Muscle of back (tissue), 11 donors: ENCODE data around the gene CMIP. TPM values are rescaled to one million over a fixed set of nuclear protein-coding genes. Genes with fewer than 3 reads are reported as not detected.

Source experiments
- DNase-seq, 3 donors: peaks; one replicate each; pipeline versions ENCODE4 v3.0.0 to v3.0.0-alpha.2; 2013
- polyA plus RNA-seq, 10 donors: library from polyadenylated mRNA; unstranded; fragments of 120-200 nt; gene quantifications; one replicate each; pipeline ENCODE4 v1.2.1, GENCODE V29; 2013; ENCODE audit not compliant: insufficient read length in 10 of 10

CMIP gene
- polyA plus RNA-seq, 10 donors, result 12.9 to 24.2 (median 16.3) TPM

DNA sequence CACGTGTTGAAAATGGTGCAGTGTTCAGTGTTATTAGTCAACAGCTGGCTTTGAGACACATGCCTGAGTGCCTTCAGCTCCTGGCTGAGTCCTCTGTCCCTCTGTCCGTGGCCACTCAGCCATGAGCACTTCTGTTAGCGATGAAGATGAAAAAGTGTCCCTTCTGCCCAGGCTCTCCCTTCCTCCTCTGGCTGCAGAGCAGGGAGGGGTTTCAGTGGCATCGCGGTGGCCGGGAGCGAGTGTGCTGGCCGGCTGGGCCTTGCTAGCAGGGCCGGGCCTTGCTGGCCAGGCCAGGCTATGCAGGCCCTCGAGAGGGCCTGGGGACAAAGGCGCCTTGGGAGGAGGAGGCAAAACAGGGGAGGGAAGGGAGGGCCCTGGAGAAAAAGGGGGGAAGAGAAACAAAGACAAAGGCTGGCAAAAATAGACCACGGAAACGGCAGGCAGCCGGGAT lies 47.7 kb downstream of the CMIP start:
- no peak for DNase-seq

DNA sequence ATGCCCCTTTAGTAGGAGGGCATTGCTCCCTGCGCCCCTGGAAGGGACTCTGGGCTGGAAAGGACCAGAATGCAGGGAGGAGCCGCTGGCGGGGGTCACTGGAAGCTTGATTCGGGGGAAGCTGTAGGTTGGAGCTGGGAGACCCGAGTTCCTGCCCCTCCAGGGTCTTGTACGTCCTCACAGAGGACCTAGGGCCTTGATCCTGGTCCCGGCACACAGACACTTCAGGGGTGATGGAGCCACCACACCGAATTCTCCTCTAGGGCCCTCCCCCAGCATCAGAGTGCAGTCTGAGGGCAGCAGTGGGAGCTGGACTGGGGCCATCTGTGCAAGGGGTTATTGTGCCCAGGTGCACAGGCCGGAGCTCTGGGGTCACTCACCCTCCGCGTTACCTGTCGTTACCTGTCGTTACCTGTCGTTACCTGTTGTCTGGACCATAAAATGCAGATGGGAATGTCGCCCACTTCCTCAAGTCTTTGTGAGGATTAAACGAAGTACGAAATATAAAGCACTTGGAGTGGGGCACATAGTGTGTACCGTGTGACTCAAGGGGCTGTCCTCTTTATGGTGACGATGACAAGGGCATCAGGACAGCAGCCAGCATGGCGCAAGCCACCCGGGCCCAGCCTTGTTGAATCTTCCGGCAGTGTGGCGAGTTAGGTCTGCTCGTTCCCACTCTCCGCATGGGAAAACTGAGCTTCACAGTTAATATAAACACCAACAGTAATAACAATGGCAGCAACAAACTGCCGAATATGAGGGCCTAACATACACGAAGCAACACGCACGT lies 48.6 kb downstream of the CMIP start:
- DNase-seq, result no peak

DNA sequence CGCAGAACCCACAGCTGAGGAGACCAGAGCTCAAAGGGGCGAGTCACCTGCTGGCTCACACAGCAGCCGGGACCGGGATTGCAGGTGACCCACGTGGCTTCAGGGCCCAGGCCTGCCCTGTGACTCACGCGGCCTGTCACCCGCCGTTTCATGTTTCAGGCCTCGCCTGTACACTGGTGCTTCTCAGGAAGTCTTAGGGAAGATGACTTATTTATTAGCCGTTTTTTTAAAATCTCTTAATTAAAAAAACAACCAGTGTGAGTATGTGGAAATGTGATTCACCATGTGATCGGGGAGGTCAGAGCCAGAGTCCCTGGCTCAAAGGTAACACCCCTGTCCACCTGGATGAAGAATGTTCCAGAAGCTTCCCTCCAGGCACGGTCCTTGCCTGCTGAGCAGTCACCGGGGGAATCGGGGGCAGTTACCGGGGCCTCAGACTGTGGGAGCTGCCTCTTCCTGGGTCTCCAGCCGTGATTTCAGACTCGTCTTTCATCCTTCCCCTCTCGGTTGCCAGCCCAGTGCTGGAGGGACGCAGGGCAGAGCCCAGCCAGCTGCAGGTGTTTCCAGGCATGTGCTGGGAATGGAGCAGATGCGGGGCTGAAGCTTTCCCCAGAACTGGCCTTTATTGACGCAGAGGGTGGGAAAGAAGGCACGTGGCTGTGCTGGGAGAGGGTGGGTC lies 49.3 kb downstream of the CMIP start:
- DNase-seq, result peak in 1 of 3 donors; percentile 59

DNA sequence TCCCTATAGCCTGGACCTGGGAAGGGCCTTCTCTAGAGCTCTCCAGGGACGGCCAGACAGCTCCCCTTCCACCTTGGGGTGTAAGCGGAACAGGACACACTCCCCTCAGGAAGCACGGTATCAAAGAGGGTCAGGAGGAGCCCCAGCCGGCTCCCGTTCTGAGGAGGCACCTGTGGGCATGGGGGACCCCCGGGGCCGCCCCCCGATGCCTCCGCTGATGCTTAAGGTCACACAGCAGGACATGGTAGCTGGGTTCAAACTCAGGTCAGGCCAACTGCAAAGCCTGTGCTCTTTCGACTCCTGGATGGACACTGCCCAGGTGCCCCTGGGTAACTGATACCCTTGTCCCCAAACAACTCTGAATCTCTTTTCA lies 49.8 kb downstream of the CMIP start:
- no peak for DNase-seq

DNA sequence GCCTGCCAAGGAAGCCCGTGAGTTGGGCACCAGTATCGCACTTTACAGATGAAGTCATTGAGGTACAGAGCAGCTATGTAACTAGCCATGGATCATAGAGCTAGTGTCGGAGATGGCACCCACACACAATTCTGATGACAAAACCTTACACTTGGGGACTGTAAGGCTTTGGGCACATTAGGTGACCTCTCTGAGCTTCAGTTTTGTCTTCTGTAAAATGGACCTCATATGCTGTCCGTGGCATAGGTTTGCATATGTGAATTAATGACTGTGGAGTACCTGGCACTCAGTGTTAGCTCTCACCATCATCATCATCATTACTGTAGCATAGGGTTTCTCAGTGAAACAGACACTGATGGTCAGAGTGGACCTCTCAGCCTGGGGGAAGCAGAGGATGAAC lies 50.3 kb downstream of the CMIP start:
- no peak for DNase-seq

DNA sequence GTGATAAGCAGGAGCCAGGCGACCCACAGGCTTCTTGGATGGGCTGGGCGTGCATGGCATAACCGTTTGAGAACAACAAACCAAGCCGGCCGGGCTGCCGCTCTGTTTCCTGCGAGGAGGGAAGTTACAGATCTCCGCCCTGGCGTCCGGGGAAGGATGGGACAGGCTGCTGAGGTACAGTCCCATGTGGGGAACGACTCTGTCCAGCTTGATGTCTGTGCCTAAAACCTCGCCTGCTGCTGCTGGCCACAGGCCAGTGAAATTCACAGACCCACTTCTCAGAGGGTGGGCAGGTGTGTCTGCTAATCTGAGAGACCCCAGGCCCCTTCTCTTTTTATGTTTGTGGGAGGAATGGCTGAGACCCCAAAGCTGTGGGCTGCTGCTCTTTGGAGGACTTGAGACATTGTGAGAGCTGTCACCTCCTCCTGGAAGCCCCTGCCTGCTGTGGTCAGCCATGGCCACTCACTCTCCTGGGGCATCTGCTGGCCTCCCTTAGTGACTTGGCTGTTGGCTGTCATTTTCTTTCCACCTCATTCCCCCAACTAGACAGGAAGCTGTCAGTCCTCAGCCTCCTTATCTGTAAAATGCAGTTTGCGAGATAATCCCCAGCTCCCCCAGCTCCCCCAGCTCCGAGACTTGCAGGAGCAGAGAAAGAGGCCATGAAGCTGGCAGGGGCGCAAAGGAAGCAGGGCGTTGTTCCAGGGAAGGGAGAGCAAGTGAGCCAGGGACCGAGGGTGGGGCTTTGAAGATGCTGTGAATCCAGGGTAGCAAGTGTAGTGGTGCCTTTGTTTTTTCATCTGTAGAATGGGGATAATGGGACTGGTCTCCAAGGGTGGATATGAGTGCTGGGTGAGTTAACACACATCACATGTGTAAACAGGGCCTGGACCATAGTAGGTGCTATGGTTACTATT lies 51.0 kb downstream of the CMIP start:
- DNase-seq, result no peak

- DNase-seq, result no peak
These were observed 51.7 kb downstream of the CMIP start for GRCh38 chr16:81496321-81496720.

DNA sequence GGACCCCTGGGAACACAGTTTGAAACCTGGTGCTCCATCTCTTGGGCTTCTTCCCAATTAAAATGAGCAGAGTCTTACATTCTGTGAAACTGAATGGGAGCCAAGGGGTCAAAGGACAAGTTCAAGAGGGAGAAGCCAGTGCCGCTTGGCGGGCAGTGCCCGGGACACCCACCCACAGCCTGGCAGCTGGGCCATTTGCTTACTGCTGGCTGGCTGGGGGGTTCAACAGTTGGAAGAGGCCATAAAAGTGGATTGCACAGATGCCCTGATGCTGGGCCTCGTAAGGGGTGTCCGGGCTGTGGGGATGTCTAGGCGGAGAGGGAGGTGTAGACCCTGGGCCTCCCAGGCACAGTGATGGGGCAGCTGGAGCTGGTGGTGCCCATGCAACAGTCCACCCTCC lies 52.1 kb downstream of the CMIP start:
- DNase-seq, result no peak

DNA sequence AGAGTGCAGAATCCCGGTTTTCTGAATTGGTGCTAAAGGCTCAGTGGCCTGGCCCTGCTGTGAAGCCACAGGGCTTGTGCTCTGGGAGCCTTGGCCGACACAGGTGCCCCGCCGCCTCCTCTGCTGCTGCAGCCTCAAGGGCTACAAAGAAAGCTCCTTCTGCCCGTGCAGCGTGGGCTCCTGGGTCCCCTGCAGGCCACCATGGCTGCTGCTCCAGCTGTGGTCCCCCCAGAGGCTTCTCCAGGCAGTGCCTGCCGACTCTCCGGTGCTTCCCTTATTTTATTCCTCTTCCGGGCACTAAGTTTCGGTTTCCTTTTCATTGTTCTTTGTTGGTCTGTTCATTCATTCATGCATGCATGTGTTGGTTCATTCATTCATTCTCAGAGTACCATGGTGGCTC lies 53.1 kb downstream of the CMIP start:
- no peak for DNase-seq

GRCh38 chr16:81498351-81498750 lies 53.7 kb downstream of the CMIP start:
- no peak for DNase-seq

GRCh38 chr16:81499576-81500380 lies 55.2 kb downstream of the CMIP start:
- DNase-seq, result no peak

DNA sequence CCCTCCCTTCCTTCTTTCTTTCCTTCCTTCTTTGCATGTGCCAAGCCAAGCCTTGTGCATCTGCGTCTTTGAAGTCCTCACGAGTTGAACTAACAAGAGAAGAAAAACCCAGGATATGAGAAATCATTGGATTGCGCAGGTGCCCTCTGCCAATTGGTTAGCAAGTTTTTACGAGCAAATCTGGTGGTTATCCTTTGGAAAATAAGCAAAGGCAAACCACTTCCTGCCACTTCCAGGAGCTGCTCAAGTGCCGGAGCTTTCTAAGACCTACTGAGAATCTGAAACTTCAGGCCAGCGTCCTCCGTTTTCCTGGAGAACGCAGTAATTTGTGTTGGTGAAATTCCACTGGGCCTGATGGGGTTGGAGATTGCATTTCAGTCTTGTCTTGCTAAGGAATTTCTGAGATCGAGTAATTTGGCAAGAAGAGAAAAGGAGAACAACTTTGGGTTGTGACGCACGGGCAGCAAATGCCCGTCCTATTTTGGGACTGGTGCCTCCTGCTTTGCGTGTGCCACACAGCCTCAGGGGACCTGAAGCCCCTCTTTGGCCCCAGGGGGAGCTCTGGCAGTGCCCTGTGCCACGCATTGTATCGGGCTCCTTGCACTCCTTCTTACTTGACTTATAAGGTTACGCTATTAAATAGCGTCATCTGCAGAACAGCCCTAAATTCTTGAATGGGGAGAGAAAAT lies 56.4 kb downstream of the CMIP start:
- DNase-seq, result no peak

- DNase-seq, result no peak
These were observed 57.9 kb downstream of the CMIP start for GRCh38 chr16:81502396-81503070.

DNA sequence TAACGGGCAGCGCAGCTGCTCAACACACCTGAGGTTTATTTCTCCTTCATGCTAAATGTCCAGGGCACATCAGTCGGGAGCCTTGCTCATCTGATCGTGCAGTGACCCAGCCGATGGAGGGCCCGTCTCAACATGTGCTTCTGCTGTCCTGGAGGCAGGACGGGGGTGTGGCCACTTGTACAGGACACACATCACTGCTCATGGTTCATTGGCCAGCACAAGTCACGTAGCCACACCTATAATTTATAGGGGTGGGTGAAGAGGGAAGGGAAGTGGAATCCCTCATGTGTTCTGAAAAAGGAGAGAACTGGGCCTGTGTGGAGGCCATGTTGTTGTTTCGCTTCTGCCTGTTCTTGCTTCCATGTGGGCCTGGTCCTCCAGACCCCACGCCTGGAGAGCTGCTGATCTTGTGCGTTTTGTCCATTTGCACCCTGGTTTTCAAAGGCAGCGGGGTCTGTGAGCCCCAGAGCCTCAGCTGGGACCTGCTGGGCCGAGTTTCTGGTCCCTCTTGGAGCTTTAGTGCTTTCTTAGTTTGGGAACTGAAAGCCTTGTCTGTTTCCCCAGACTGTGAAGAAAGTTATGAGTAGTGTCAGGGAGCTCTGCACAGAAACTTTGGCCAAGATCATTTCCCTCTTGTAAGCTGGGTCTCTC lies 60.5 kb downstream of the CMIP start:
- DNase-seq, result no peak

DNA sequence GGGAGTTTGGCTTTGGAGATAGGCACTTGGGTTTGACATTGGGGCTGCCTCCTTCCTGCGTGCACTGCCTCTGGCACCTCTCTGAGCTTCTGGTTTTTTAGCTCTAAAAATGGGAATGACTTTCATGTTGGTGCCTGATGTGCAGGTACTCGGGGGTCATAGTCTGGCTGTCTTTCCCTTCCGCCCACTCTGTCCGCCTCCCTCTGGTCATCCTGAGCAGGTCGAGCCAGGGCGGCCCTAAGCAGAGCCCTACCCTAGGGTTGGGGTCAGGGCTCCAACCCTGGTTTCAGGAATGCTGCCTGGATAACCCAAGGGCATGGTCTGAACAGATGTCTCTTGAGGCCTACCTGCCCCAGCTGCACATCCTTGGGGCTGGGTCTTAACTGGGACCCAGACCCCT lies 64.8 kb downstream of the CMIP start:
- DNase-seq, result no peak

DNA sequence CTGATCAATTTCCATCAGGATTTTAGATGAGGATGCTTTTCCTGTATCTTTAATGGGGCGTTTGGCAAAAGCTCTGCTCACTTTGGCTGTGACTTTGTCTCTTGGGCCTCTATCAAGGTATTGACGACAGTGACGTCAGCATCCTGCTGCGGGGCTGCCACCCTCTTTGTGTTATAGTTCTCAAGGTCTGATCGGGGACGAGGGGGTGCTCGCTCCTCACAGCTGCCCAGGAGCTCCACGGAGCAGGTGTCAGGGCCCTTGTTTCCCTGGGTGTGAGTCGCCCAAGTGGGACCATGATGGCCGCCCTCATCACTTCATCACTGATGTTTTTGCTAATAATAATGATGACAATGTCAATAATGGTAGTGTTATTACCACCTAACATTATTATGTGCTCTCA lies 65.4 kb downstream of the CMIP start:
- DNase-seq, result no peak

GRCh38 chr16:81511371-81511770 lies 66.8 kb downstream of the CMIP start:
- peak in 1 of 3 donors; percentile 72 for DNase-seq

GRCh38 chr16:81513204-81514040 lies 68.8 kb downstream of the CMIP start:
- DNase-seq, result peak in 2 of 3 donors; percentile 64 to 74

- no peak for DNase-seq
These were observed 69.5 kb downstream of the CMIP start for GRCh38 chr16:81514041-81514559.
